ENCODE measurements around the gene TPX2. TPM values are rescaled to one million over a fixed set of nuclear protein-coding genes. Genes with fewer than 3 reads are reported as not detected.

TPX2 gene
- total and polyA plus RNA-seq, 2 donors (not counting 1 experiment from before 2014, with no cell fraction given) = 0.30 to 0.31 TPM

DNA sequence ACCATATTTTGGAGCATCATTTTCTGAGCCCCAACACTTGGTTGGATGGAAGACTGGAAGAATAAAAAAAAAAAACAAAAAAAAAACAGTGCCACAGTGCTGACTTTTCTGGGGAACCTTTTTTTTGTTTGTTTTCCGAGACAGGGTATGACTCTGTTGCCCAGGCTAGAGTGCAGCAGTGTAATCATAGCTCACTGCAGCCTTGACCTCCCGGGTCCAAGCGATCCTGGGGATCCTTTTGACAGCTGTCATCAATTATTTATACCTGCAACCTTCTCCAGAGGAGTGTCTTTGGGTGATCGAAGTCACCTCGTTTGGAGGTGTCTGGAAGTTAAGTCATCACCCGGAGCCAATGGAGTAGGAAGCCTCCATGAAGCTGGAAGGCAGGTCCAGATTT lies 7.8 kb upstream of the TPX2 start:
- intact Hi-C loops (cut with micrococcal nuclease) = no loop called here
- CTCF ChIA-PET = interaction anchor here (1.2 kb wide), 1 partner anchor 70 kb away, joined by 4 read pairs; no protein-coding TSS in a partner anchor
- Mint-ChIP-seq H3K4me3 (no peak overlapping the region), H3K9me3 (ENCODE audit: insufficient read depth) (no peaks in the 10 kb centered on the region), H3K27ac (no peak overlapping the region), H3K4me1 (no peaks in the 10 kb centered on the region), H3K27me3 (no peaks in the 10 kb centered on the region)
- Histone ChIP-seq H3K79me2 (ENCODE audit: control insufficient read depth, insufficient read depth, low read length) (no peaks in the 10 kb centered on the region), H3K4me3 (ENCODE audit: control extremely low read depth in 1 of 5, extremely low read depth in 1 of 5, insufficient read depth in 1 of 5, low read depth in 2 of 5, low read length in 4 of 5) (no peak overlapping the region), H3K4me1 (ENCODE audit: control insufficient read depth in 2 of 2, insufficient read depth in 2 of 2, low read length in 2 of 2) (no peaks in the 10 kb centered on the region), H3K27me3 (replicated peaks in 1 of 4; ENCODE audit: control extremely low read depth in 1 of 4, control insufficient read depth in 3 of 4, insufficient read depth in 4 of 4, low read length in 3 of 4) (no peaks in the 10 kb centered on the region), H3K36me3 (replicated peaks in 1 of 2; ENCODE audit: control extremely low read depth in 1 of 2, control insufficient read depth in 1 of 2, extremely low read depth in 1 of 2, insufficient read depth in 2 of 2, low read length in 1 of 2) (no peaks in the 10 kb centered on the region), H3K27ac (ENCODE audit: low read length in 2 of 2) (no peak overlapping the region), H3K9ac (ENCODE audit: low read length) (no peak overlapping the region), H3K9me3 (ENCODE audit: control extremely low read depth in 1 of 3, control insufficient read depth in 2 of 3, insufficient read depth in 1 of 3, low read length in 2 of 3) (no peaks in the 10 kb centered on the region), H3K4me2 (replicated peaks; ENCODE audit: low read depth, low read length, poor library complexity, severe bottlenecking) (no peak overlapping the region), H4K20me1 (ENCODE audit: control insufficient read depth, insufficient read depth, low read length, poor library complexity, severe bottlenecking) (no peaks in the 10 kb centered on the region), H2AFZ (ENCODE audit: insufficient read depth, low read depth, low read length, poor library complexity, severe bottlenecking) (no peak overlapping the region)
- no peak for DNase-seq
- WGBS (ENCODE audit: insufficient coverage) = 91% methylated on average over 4 of the region's 6 CpGs
- POLR2A ChIA-PET = no interaction called here
- TF ChIP-seq, protein P1, sequence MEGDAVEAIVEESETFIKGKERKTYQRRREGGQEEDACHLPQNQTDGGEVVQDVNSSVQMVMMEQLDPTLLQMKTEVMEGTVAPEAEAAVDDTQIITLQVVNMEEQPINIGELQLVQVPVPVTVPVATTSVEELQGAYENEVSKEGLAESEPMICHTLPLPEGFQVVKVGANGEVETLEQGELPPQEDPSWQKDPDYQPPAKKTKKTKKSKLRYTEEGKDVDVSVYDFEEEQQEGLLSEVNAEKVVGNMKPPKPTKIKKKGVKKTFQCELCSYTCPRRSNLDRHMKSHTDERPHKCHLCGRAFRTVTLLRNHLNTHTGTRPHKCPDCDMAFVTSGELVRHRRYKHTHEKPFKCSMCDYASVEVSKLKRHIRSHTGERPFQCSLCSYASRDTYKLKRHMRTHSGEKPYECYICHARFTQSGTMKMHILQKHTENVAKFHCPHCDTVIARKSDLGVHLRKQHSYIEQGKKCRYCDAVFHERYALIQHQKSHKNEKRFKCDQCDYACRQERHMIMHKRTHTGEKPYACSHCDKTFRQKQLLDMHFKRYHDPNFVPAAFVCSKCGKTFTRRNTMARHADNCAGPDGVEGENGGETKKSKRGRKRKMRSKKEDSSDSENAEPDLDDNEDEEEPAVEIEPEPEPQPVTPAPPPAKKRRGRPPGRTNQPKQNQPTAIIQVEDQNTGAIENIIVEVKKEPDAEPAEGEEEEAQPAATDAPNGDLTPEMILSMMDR (IDR thresholded peaks at IDR 0.05) = no peak
- no peak for TF ChIP-seq EZH2 (IDR thresholded peaks at IDR 0.05; ENCODE audit: borderline replicate concordance, insufficient read depth, low read depth, low read length, poor library complexity, severe bottlenecking)
- no peak for ATAC-seq (ENCODE audit: low read depth)

DNA sequence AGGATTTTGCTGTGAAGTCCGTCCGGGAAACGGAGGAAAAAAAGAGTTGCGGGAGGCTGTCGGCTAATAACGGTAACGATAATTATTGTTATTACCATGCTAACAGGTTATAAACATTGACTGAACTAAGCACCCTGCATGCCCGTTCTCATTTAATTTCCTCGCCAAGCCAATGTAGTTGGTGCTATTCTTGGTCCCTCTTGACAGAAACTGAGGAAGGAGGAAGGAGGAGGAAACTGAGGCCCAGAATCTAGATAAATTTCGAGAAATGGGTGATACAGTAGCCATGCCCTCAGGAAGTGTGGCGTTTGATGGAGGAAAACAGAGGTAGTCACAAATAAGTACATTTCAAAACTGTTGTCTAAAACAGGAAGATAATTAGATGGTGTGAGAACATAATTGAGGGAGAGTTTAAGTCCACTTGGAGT lies 474 bp downstream of the TPX2 start:
- no peaks in the 10 kb centered on the region for H3K27me3 ChIP-seq (replicated peaks in 1 of 4; ENCODE audit: control extremely low read depth in 1 of 4, control insufficient read depth in 3 of 4, insufficient read depth in 4 of 4, low read length in 3 of 4)
- H3K4me3 Mint-ChIP-seq = no peak overlapping the region
- TF ChIP-seq EZH2 (IDR thresholded peaks at IDR 0.05; ENCODE audit: borderline replicate concordance, insufficient read depth, low read depth, low read length, poor library complexity, severe bottlenecking) = no peak
- TF ChIP-seq, protein P1 (IDR thresholded peaks at IDR 0.05) = no peak
- H3K4me1 Mint-ChIP-seq = no peaks in the 10 kb centered on the region
- H3K9me3 ChIP-seq (ENCODE audit: control extremely low read depth in 1 of 3, control insufficient read depth in 2 of 3, insufficient read depth in 1 of 3, low read length in 2 of 3) = no peaks in the 10 kb centered on the region
- DNase-seq (no peak), ATAC-seq (ENCODE audit: low read depth) (no peak)
- no peaks in the 10 kb centered on the region for H3K9me3 Mint-ChIP-seq (ENCODE audit: insufficient read depth)
- H3K4me2 ChIP-seq (replicated peaks; ENCODE audit: low read depth, low read length, poor library complexity, severe bottlenecking) = peak overlapping the region; percentile 82
- H3K4me3 ChIP-seq (ENCODE audit: control extremely low read depth in 1 of 5, extremely low read depth in 1 of 5, insufficient read depth in 1 of 5, low read depth in 2 of 5, low read length in 4 of 5) = peak overlapping the region; percentile 52 to 87 (median 83)
- ChIA-PET POLR2A (interaction anchor here (1.4 kb wide), 1 partner anchor 16 kb away, joined by 8 read pairs; no protein-coding TSS in a partner anchor), CTCF (interaction anchor here (1.2 to 4.1 kb wide), 4 partner anchors 12 to 127 kb away, joined by 4 to 29 read pairs (median 6); no protein-coding TSS in a partner anchor)
- H3K9ac ChIP-seq (ENCODE audit: low read length) = peak overlapping the region; percentile 75
- H3K27ac ChIP-seq (ENCODE audit: low read length in 2 of 2) = peak overlapping the region in 1 of 2 donors; percentile 40
- H3K79me2 ChIP-seq (ENCODE audit: control insufficient read depth, insufficient read depth, low read length) = peaks cover 4% of the 10 kb centered on the region
- H2AFZ ChIP-seq (ENCODE audit: insufficient read depth, low read depth, low read length, poor library complexity, severe bottlenecking) = peak overlapping the region; percentile 95
- no peaks in the 10 kb centered on the region for H3K36me3 ChIP-seq (replicated peaks in 1 of 2; ENCODE audit: control extremely low read depth in 1 of 2, control insufficient read depth in 1 of 2, extremely low read depth in 1 of 2, insufficient read depth in 2 of 2, low read length in 1 of 2)
- H3K27ac Mint-ChIP-seq = no peak overlapping the region
- no peaks in the 10 kb centered on the region for H4K20me1 ChIP-seq (ENCODE audit: control insufficient read depth, insufficient read depth, low read length, poor library complexity, severe bottlenecking)
- peaks cover 6 to 18% of the 10 kb centered on the region in 2 donors for H3K4me1 ChIP-seq (ENCODE audit: control insufficient read depth in 2 of 2, insufficient read depth in 2 of 2, low read length in 2 of 2)
- intact Hi-C loops (cut with micrococcal nuclease) = loop anchor here (1.0 kb wide), 1 partner anchor 16 kb away; no protein-coding TSS in a partner anchor
- no peaks in the 10 kb centered on the region for H3K27me3 Mint-ChIP-seq
- no CpG with 5 or more reads among the region's 11 CpGs for WGBS (ENCODE audit: insufficient coverage)

Data from B cell (primary cell).